Esophagus squamous epithelium (tissue), 5 donors: ENCODE measurements around the gene SIPA1. TPM values are rescaled to one million over a fixed set of nuclear protein-coding genes. Genes with fewer than 3 reads are reported as not detected.

ENCODE experiments used
- DNase-seq: peaks from one replicate; lab custom pipeline; 2025; lab: John Stamatoyannopoulos, UW
- H3K27ac ChIP-seq, 4 donors: fragments of 200-600 bp; sonication (generic); one replicate each; pipeline ENCODE4 v1.5.1; 2016 to 2019; ENCODE audit warnings: mild to moderate bottlenecking in 1 of 4
- H3K27me3 ChIP-seq, 4 donors: fragments of 200-600 bp; sonication (generic); 1 replicate in 3 of 4; 2 replicates in 1 of 4; pipeline versions ENCODE4 v1.5.1 to v1.6.0; 2017 to 2021; ENCODE audit warnings: antibody characterized with exemption in 1 of 4
- H3K36me3 ChIP-seq, 3 donors: fragments of 200-600 bp; sonication (generic); one replicate each; pipeline ENCODE4 v1.5.1; 2016 to 2019
- H3K4me1 ChIP-seq, 3 donors: fragments of 200-600 bp; sonication (generic); one replicate each; pipeline ENCODE4 v1.5.1; 2017 to 2019
- H3K4me3 ChIP-seq, 4 donors: fragments of 200-600 bp; sonication (generic); 1 replicate in 3 of 4; 2 replicates in 1 of 4; pipeline ENCODE4 v1.5.1; 2016 to 2019; ENCODE audit warnings: mild to moderate bottlenecking in 2 of 4, moderate library complexity in 1 of 4
- H3K9me3 ChIP-seq, 3 donors: fragments of 200-600 bp; sonication (generic); one replicate each; pipeline ENCODE4 v1.5.1; 2016 to 2019
- CTCF ChIP-seq, 6 experiments: fragments of 450-650 bp in 4 of 6; fragments of 200-600 bp in 2 of 6; sonication (generic) in 2 of 6; IDR thresholded peaks; one replicate each; pipeline ENCODE4 v1.5.1; 2016 to 2019; ENCODE audit warnings: antibody characterized with exemption in 6 of 6, mild to moderate bottlenecking in 4 of 6, moderate library complexity in 4 of 6
- POLR2A ChIP-seq, 4 donors: fragments of 450-650 bp; IDR thresholded peaks; one replicate each; pipeline ENCODE4 v1.6.1; 2017; ENCODE audit warnings: antibody characterized with exemption in 4 of 4, mild to moderate bottlenecking in 4 of 4, moderate library complexity in 3 of 4
- WGBS, 2 donors: methylation state at CpG; one replicate each; pipeline ENCODE4 v1.1.5; 2018; 5-methylcytosine and 5-hydroxymethylcytosine counted together
- intact Hi-C: fragments of 100-400 bp; cut with DNase I; formaldehyde crosslinking; loops from one replicate; pipeline ENCODE4 v1.15.0; 2022
- total RNA-seq, 4 donors: library from RNA; depleted of rRNA; stranded (reverse); fragments of >200 nt; gene quantifications; one replicate each; pipeline ENCODE4 v1.1.0, GENCODE V29; 2016
- donor health status: DM: yes; HTN: yes; CAD: no.

The SIPA1 gene
- total RNA-seq, 4 donors from 2014 or later: 7.8 to 29.2 (median 27.5) TPM

GRCh38 chr11:65617990-65618751, 19.7 kb upstream of the SIPA1 start:
- no peak for DNase-seq
- Histone ChIP-seq H3K27me3 (no peaks in the 10 kb centered on the region), H3K4me1 (peaks cover 16 to 35% (median 18%) of the 10 kb centered on the region in 3 donors), H3K27ac (no peak overlapping the region), H3K9me3 (no peaks in the 10 kb centered on the region), H3K36me3 (peaks cover 36 to 63% (median 41%) of the 10 kb centered on the region in 3 donors), H3K4me3 (no peak overlapping the region)
- intact Hi-C loops: loop anchor here (10.0 kb wide), 1 partner anchor 73 kb away; no protein-coding TSS in a partner anchor
- TF ChIP-seq CTCF (IDR thresholded peaks at IDR 0.05): no peak
- TF ChIP-seq POLR2A (IDR thresholded peaks at IDR 0.05): no peak
- WGBS, 2 donors: 94% methylated on average over 9 of the region's 33 CpGs; no CpG with 5 or more reads in 1 of the 2 donors

GRCh38 chr11:65618763-65619162, 19.1 kb upstream of the SIPA1 start:
- WGBS, 2 donors: 90 to 100% methylated on average over 2 to 5 of the region's 14 CpGs
- TF ChIP-seq POLR2A (IDR thresholded peaks at IDR 0.05): no peak
- TF ChIP-seq CTCF (IDR thresholded peaks at IDR 0.05): no peak
- Histone ChIP-seq H3K4me3 (no peak overlapping the region), H3K4me1 (peaks cover 14 to 29% (median 16%) of the 10 kb centered on the region in 3 donors), H3K27me3 (no peaks in the 10 kb centered on the region), H3K27ac (no peak overlapping the region), H3K36me3 (peaks cover 42 to 69% (median 46%) of the 10 kb centered on the region in 3 donors), H3K9me3 (no peaks in the 10 kb centered on the region)
- intact Hi-C loops: loop anchor here (10.0 kb wide), 1 partner anchor 74 kb away; no protein-coding TSS in a partner anchor
- no peak for DNase-seq

GRCh38 chr11:65619281-65619928, 18.5 kb upstream of the SIPA1 start:
- intact Hi-C loops: loop anchor here (10.0 kb wide), 1 partner anchor 75 kb away; no protein-coding TSS in a partner anchor
- peaks cover 14 to 29% (median 16%) of the 10 kb centered on the region in 3 donors for H3K4me1 ChIP-seq
- no peak for DNase-seq

GRCh38 chr11:65620666-65621065, 17.2 kb upstream of the SIPA1 start:
- peaks cover 14 to 30% (median 16%) of the 10 kb centered on the region in 3 donors for H3K4me1 ChIP-seq
- H3K9me3 ChIP-seq: no peaks in the 10 kb centered on the region
- no peak overlapping the region for H3K27ac ChIP-seq
- no peaks in the 10 kb centered on the region for H3K27me3 ChIP-seq
- peaks cover 44 to 88% (median 57%) of the 10 kb centered on the region in 3 donors for H3K36me3 ChIP-seq
- intact Hi-C loops: no loop called here
- H3K4me3 ChIP-seq: no peak overlapping the region
- 97% methylated on average over 12 of the region's 19 CpGs; no CpG with 5 or more reads in 1 of the 2 donors for WGBS, 2 donors
- TF ChIP-seq POLR2A (IDR thresholded peaks at IDR 0.05): no peak
- no peak for TF ChIP-seq CTCF (IDR thresholded peaks at IDR 0.05)
- no peak for DNase-seq

More at GRCh38 chr11:65619281-65619928, 18.5 kb upstream of the SIPA1 start:
- H3K36me3 ChIP-seq: peaks cover 44 to 75% (median 52%) of the 10 kb centered on the region in 3 donors
- no peak overlapping the region for H3K27ac ChIP-seq
- no peaks in the 10 kb centered on the region for H3K9me3 ChIP-seq
- H3K27me3 ChIP-seq: no peaks in the 10 kb centered on the region
- no peak for TF ChIP-seq POLR2A (IDR thresholded peaks at IDR 0.05)
- H3K4me3 ChIP-seq: no peak overlapping the region
- 91 to 92% methylated on average over 9 to 20 of the region's 29 CpGs for WGBS, 2 donors

- no peaks in the 10 kb centered on the region for H3K27me3 ChIP-seq
- peaks cover 11 to 31% (median 11%) of the 10 kb centered on the region in 3 donors for H3K4me1 ChIP-seq
- 93 to 97% methylated on average over 9 to 10 of the region's 14 CpGs for WGBS, 2 donors
- H3K9me3 ChIP-seq: no peaks in the 10 kb centered on the region
- no peak for DNase-seq
- no peak for TF ChIP-seq POLR2A (IDR thresholded peaks at IDR 0.05)
- TF ChIP-seq CTCF (IDR thresholded peaks at IDR 0.05): no peak
- no peak overlapping the region for H3K27ac ChIP-seq
- intact Hi-C loops: no loop called here
- no peak overlapping the region for H3K4me3 ChIP-seq
- H3K36me3 ChIP-seq: peaks cover 44 to 96% (median 60%) of the 10 kb centered on the region in 3 donors
These were observed 16.4 kb upstream of the SIPA1 start for GRCh38 chr11:65621460-65621859.
